Fibroblast of the aortic adventitia (primary cell): Measurements from ENCODE around the gene VPS35. TPM values are rescaled to one million over a fixed set of nuclear protein-coding genes. Genes with fewer than 3 reads are reported as not detected.
"Not testable (repeated sequence)": the region's sequence is repeated elsewhere in the genome, so short reads cannot be mapped to it uniquely, and the experiment has no call there.

Source experiments
- DNase-seq: peaks from one replicate; pipeline ENCODE4 v3.0.0-alpha.2; 2010; ENCODE audit warnings: low read depth
- H3K4me3 ChIP-seq: 2 replicates; pipeline ENCODE4 v1.5.1; 2011; ENCODE audit warnings: low read depth, mild to moderate bottlenecking, control low read depth, low read length, moderate library complexity
- total RNA-seq: library from RNA; depleted of rRNA; stranded (reverse); fragments of >200 nt; gene quantifications from 2 replicates; pipeline ENCODE4 v1.2.3, GENCODE V29; 2012; ENCODE audit warnings: low replicate concordance
- TF ChIP-seq, protein P1 (sequence below): IDR thresholded peaks from 2 replicates; pipeline ENCODE4 v1.5.1; 2011; ENCODE audit warnings: mild to moderate bottlenecking, low read length, control low read depth, inconsistent platforms; ENCODE audit not compliant: insufficient read depth

VPS35 gene
- total RNA-seq, 1 donor = 154 TPM

GRCh38 chr16:46690281-46691178, 1.6 kb upstream of the VPS35 start:
- TF ChIP-seq, protein P1, sequence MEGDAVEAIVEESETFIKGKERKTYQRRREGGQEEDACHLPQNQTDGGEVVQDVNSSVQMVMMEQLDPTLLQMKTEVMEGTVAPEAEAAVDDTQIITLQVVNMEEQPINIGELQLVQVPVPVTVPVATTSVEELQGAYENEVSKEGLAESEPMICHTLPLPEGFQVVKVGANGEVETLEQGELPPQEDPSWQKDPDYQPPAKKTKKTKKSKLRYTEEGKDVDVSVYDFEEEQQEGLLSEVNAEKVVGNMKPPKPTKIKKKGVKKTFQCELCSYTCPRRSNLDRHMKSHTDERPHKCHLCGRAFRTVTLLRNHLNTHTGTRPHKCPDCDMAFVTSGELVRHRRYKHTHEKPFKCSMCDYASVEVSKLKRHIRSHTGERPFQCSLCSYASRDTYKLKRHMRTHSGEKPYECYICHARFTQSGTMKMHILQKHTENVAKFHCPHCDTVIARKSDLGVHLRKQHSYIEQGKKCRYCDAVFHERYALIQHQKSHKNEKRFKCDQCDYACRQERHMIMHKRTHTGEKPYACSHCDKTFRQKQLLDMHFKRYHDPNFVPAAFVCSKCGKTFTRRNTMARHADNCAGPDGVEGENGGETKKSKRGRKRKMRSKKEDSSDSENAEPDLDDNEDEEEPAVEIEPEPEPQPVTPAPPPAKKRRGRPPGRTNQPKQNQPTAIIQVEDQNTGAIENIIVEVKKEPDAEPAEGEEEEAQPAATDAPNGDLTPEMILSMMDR = no peak
- DNase-seq = peak; percentile 43
- H3K4me3 ChIP-seq = peak overlapping the region; percentile 99

DNA sequence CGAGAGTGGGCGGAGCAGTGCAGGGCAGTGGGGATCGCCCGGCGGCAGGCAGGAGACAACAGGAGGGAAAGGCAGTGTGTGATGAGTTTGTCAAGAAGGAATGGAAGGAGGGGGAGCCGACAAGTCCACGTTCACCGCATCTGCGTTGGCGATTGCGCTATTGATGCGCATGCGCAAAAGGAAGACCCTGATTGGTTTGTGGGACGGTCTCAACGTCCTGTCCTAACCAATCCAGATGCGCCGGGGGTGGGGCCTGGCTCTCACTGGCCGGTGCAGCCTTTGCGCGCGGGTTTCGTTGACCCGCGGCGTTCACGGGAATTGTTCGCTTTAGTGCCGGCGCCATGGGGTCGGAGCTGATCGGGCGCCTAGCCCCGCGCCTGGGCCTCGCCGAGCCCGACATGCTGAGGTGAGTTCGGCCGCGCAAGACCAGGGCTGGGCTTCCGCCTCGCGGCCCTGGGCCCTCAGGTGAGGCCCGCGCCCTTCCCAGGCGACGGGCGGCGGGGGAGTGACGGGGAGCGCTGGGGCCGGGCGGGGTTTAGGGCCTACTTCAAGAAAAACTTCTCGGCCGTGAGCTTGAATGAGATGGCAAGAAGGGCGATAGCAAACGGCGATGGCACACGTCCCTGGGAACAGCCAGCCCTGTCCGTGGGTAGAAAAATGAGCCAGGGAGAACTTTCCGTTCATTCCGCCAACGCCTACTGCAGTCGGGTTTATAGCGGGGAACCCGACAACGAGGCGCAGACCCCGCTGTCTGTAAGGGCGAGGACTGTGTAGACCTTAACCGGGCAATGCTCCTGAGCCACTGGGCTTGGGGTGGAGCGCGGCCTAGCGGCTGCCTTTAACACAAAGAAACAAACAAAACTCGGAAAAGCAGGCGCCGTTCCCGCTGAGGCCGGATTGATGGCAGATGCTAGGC, 645 bp upstream of the VPS35 start, which contains the start of gene ORC6:
Gene ORC6 (plus strand): TSS at position 295 of the 916 bp plus-strand sequence. CDS start 47 bp downstream, at position 342.
- peak within 1 kb of the TSS; percentile 99 for H3K4me3 ChIP-seq
- TF ChIP-seq, protein P1 = peak; percentile 57
- peak; percentile 96 for DNase-seq

DNA sequence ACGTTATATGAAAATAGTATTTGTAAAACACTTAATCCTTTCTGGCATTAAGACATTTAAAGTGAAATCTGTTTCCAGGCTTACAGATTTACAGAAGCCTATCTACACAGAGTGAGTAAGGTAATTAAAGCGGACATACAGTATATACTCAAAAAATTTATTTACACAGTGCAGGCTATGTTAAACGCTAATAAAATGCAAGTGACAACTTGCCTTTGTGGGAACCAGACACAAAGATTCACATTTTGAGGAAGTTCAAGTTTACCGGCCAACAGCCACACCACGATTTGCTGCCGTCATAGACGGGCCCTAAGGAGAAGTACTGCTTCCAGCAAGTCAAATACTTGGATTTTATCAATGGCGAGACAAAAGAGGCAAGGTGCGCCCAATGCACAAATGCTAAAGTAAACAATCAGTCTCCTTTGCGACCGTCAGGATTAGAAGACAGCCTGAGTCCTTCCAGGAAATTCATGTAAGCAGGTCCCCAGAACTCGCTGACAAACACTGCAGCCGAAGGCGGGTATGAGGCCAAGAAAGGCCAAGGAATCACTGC, 801 bp downstream of the VPS35 start:
- TF ChIP-seq, protein P1 = no peak
- DNase-seq = peak; percentile 27
- peak overlapping the region; percentile 99 for H3K4me3 ChIP-seq

DNA sequence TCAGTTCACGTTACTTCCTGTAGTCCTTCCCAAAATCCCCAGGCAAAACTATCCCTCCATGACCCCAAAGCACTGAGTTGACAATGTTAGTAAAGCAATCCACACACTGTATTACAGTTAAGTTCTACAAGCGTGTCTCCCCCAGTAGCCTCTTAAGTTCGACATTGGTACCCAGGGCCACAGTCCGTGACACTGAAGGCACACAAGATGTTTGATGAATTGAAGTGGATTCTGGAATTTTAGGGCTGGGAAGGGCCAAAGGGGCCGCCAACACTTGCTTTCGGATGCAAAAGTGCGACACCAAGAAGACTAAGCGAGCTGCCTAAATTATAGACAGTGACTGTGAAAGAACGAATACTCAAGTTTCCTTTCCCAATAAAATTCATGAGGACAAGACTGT, 1.5 kb downstream of the VPS35 start:
- TF ChIP-seq, protein P1 = no peak
- DNase-seq = no peak
- H3K4me3 ChIP-seq = peak overlapping the region; percentile 99

DNA sequence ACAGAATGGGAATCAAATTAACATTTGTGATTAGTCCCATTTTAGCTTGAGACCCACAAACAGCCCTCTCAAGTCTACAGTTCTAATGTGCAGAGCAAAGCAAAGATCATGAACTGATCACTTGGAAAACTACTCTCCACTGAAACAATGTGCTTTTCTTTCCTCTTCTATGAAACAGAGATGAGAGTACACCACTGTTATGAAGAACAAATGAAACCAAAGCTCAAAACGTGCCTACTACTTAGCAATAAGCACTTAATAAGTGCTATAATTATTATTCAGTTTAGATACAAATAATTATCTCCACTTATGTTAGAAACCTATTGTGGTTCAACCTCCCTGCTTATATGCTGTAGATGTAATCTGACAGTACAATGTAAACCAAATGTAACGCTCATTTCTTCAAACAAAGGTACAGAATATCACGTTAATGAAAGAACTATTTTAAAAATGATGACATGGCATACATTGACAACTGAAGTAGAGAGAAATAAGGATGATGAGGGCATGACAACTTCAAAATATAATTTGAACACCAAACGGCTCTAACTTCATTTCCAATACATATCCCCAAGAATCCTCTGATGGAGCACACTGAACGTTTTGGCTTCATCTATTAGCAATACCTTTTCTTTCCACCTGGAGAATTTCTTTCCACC, 2.0 kb downstream of the VPS35 start:
- TF ChIP-seq, protein P1 = no peak
- H3K4me3 ChIP-seq = peak overlapping the region; percentile 99
- no peak for DNase-seq

GRCh38 chr16:46681867-46682266, 7.1 kb downstream of the VPS35 start:
- not testable (repeated sequence) for DNase-seq, H3K4me3 ChIP-seq

- not testable (repeated sequence) for DNase-seq, H3K4me3 ChIP-seq
Measured at GRCh38 chr16:46677943-46678342, 11.0 kb downstream of the VPS35 start.
